GM21528 (cell line): Measurements from ENCODE around the gene AP4S1.
A peak's percentile ranks its signal among the peaks of the same experiment; 100 is the strongest.
"Not testable (repeated sequence)": the region's sequence is repeated elsewhere in the genome, so short reads cannot be mapped to it uniquely, and the experiment has no call there.

Experiments used
- ATAC-seq: cut with Tn5 transposase; IDR thresholded peaks from one replicate; pipeline ENCODE4 v1.9.1; 2021; ENCODE audit warnings: mild to moderate bottlenecking, moderate library complexity; ENCODE audit not compliant: unreplicated experiment, low FRiP score

Gene AP4S1

DNA sequence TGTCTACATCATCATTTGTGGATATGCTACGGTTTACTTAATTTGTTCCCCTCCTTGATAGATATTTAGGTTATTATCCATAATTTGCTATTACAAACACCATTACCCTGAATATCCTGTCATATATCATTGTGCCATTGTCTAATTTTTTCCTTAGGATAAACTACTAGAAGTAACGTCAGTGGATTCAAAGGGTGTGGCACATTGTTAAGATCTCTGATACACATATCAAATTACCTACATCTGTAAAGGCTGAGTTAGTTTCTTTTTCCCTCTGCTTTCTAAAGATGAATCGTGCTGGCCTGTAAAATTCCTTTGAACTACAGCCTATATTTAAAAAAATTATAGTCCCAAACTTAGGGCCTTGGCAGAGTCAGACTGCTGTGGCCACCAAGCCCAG lies 54.6 kb downstream of the AP4S1 start:
- no peak for ATAC-seq

- ATAC-seq: no peak
These were observed 55.0 kb downstream of the AP4S1 start for GRCh38 chr14:31080484-31080883.

DNA sequence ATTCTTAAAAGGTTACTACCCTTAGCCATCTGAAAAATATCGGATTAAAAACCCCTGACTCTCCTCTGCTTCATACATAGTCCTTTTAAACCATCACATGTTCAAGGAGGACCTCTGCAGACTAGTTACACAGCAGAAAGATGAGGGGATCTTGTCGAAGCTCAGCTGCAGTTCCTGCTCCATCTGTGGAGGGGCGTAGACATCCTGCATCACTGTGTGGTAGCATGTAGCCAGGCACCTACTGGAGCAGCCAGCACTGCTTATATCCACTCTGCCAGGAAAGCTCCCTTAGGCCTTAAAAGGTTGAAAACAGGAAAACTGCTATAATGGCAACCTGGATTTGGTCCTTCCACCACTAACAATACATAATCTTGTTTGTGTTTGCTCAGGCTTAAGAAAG lies 58.3 kb downstream of the AP4S1 start:
- no peak for ATAC-seq

DNA sequence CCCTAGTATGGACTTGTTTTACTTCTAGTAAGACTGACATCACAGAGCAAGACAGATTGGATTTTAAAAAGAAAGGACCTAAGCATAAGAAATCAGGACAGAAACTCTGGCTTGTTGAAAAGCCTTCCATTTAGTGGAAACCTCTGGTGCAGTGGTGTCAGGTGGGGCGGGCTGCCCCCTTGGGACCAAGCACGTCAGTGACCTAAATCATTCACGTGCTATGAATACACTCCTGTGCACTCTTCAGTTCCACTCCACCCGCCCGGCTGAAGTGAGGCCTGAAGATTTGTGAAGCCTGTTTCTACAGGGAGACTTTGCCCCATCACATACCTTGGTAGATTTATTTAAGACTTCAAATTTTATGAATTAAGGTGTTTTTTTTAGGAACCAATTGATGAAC lies 58.9 kb downstream of the AP4S1 start:
- ATAC-seq: peak; percentile 55

DNA sequence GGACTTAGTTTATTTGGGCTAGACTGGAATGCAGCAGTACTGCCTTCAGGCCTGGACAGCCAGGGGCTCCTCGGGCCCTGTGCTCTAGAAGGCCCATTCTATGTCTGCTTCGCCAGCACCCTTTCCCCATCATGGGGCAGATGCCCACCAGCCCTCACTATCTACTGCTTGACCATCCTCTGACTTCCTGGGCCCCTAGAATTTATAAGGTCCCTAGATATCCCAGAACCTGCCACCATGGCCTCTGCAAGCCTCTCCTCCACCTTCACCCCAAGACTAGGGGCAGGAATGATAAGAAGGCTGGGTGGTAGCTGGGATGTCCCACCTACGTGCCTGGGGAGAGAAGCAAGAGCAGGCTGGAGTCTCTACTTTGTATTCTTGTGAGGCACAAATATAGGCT lies 59.6 kb downstream of the AP4S1 start:
- ATAC-seq: no peak

DNA sequence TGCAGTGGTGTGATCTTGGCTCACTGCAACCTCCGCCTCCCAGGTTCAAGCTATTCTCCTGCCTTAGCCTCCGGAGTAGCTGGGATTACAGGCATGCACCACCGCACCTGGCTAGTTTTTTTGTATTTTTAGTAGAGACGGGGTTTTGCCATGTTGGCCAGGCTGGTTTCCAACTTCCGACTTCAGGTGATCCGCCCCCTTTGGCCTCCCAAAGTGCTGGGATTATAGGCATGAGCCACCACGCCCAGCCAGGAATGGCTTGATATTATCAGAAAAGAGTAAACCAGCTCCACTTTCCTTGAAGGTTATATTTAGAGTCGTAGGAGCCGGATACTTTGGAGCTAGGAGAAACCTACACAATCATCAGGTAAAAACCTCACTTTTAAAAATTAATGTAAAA lies 61.0 kb downstream of the AP4S1 start:
- not testable (repeated sequence) for ATAC-seq

- no peak for ATAC-seq
These were observed 65.7 kb downstream of the AP4S1 start for GRCh38 chr14:31090883-31091764.

GRCh38 chr14:31092160-31092708 lies 66.8 kb downstream of the AP4S1 start:
- no peak for ATAC-seq

DNA sequence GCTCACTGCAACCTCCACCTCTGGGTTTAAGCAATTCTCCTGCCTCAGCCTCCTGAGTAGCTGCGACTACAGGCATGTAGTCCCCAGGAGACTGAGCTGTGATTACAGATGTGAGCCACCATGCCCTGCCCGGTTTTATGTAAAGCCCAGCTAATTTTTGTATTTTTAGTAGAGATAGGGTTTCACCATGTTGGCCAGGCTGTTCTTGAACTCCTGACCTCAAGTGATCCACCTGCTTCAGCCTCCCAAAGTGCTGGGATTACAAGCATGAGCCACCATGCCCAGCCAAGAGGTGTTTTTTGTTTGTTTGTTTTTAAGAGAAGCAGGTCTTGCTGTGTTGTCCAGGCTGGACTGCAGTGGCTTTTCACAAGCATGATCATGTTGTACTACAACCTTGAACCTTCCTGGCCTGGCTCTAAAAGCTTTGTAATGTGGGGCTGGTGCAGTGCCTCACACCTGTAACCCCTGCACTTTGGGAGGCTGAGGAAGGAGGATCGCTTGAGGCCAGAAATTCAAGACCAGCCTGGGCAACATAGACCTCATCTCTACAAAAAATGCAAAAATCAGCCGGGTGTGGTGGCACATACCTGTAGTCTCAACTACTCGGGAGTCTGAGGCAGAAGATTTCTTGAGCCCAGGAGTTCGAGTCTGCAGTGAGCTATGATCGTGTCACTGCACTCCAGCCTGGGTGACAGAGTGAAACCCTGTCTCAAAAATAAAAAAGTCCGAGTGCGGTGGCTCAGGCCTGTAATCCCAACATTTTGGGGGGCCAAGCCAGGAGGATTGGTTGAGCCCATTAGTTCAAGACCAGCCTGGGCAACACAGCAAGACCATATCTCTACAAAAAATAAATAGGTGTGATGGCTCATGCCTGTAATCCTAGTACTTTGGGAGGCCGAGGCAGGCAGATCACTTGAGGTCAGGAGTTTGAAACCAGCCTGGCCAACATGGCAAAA lies 68.7 kb downstream of the AP4S1 start:
- not testable (repeated sequence) for ATAC-seq

DNA sequence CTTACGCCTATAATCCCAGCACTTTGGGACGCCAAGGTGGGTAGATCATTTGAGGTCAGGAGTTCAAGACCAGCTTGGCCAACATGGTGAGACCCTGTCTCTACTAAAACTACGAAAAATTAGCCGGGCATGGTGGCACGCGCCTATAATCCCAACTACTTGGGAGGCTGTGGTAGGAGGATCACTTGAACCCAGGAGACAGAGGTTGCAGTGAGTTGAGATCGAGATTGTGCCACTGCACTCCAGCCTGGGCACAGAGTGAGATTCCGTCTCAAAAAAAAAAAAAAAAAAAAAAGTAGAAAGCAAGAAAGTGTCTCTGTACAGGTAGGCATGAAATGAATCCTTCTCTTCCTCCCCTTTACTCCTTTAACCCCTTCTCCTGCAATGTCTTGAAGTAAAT lies 70.4 kb downstream of the AP4S1 start:
- not testable (repeated sequence) for ATAC-seq

DNA sequence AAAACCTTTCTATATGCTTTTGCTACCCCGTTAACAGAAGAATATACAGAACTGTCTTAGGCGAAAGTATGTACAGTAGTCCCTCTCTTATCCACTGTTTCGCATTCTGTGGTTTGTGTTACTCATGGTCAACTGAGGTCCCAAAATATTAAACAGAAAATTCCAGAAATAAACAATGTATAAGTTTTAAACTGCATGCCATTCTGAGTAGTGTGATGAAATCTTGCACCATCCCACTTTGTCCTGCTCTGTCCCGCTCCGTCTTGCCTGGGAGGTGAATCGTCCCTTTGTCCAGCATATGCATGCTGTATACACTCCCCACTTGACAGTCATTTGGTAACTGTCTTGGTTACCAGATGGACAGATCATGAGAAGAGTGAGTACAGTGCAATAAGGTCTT lies 70.8 kb downstream of the AP4S1 start:
- ATAC-seq: no peak

DNA sequence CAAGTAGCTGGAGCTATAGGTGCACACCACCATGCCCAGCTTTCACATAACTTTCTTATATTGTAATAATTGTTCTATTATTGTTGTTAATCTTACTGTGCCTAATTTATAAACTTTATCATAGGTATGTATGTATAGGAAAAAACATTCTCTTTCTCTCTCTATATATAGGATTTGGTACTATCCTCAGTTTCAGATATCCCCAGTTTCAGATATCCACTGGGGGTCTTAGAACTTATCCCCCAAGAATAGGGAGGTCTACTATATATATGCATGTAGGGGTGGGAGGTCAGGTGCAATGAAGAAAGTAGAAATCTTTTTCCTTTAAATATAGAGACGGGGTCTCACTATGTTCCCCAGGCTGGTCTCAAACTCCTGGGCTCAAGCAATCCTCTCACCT lies 71.6 kb downstream of the AP4S1 start:
- ATAC-seq: no peak

- ATAC-seq: no peak
These were observed 81.3 kb downstream of the AP4S1 start for GRCh38 chr14:31106768-31107167.

DNA sequence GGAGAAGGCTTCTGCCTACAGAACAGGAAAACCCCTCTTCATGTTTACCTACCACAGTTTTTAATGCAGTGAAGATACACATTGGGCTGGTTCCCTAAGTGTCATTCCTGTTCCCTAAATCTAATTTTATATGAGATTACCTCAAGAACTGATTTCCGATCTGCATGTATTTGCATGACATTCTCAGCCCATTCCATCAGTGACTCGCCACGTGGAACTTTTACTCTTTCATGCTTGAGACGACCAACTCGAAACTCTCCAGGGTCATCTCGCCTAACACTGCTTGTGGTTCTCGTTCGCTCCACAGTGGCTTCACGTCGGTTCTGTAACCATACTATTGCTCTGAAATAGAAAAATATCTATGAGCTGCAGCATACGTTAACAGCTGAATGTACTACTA lies 83.8 kb downstream of the AP4S1 start:
- ATAC-seq: no peak

- ATAC-seq: no peak
These were observed 85.4 kb downstream of the AP4S1 start for GRCh38 chr14:31110872-31111271.

- ATAC-seq: no peak
These were observed 88.3 kb downstream of the AP4S1 start for GRCh38 chr14:31113794-31114193.

- no peak for ATAC-seq
These were observed 93.4 kb downstream of the AP4S1 start for GRCh38 chr14:31118892-31119291.

GRCh38 chr14:31122098-31122611 lies 96.7 kb downstream of the AP4S1 start:
- no peak for ATAC-seq

GRCh38 chr14:31122921-31123320 lies 97.5 kb downstream of the AP4S1 start:
- ATAC-seq: no peak

- ATAC-seq: no peak
These were observed 98.7 kb downstream of the AP4S1 start for GRCh38 chr14:31124197-31124596.

DNA sequence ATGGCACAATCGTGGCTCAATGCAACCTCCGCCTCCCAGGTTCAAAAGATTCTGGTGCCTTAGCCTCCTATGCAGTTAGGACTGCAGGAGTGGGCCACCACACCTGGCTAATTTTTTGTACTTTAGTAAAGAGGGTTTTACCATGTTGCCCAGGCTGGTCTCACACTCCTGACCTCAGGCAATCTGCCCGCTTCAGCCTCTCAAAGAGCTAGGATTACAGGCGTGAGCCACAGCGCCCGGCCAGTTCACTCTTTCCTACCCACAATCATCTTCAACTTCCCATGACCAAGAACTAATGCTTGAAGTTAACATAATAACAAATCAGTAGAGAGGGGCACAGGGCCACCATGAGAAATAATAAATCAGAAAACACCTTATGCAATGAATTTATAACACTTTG lies 99.8 kb downstream of the AP4S1 start:
- ATAC-seq: no peak
